GM19372 (cell line): ENCODE data around the gene TRIO.

Experiments
- ATAC-seq: cut with Tn5 transposase; IDR thresholded peaks from one replicate; pipeline ENCODE4 v1.9.1; 2021; ENCODE audit warnings: mild to moderate bottlenecking, low read depth, moderate library complexity; ENCODE audit not compliant: unreplicated experiment

TRIO gene

GRCh38 chr5:14507156-14507941, 364.2 kb downstream of the TRIO start:
- ATAC-seq = no peak

GRCh38 chr5:14508046-14508445, 364.9 kb downstream of the TRIO start:
- ATAC-seq = no peak

GRCh38 chr5:14509556-14509955, 366.4 kb downstream of the TRIO start:
- ATAC-seq = no peak

GRCh38 chr5:14510156-14510734, 367.1 kb downstream of the TRIO start:
- no peak for ATAC-seq

- ATAC-seq = no peak
Measured at GRCh38 chr5:14510880-14511279, 367.7 kb downstream of the TRIO start.

GRCh38 chr5:14512574-14512973, 369.4 kb downstream of the TRIO start:
- no peak for ATAC-seq

GRCh38 chr5:14513266-14513665, 370.1 kb downstream of the TRIO start:
- no peak for ATAC-seq

- ATAC-seq = no peak
Measured at GRCh38 chr5:14516901-14517300, 373.8 kb downstream of the TRIO start.

GRCh38 chr5:14518638-14519037, 375.5 kb downstream of the TRIO start:
- no peak for ATAC-seq

- no peak for ATAC-seq
Measured at GRCh38 chr5:14521748-14522147, 378.6 kb downstream of the TRIO start.

- no peak for ATAC-seq
Measured at GRCh38 chr5:14522721-14523120, 379.6 kb downstream of the TRIO start.

GRCh38 chr5:14523243-14524034, 380.3 kb downstream of the TRIO start:
- ATAC-seq = no peak

GRCh38 chr5:14525397-14525796, 382.3 kb downstream of the TRIO start:
- ATAC-seq = no peak

GRCh38 chr5:14526493-14526892, 383.4 kb downstream of the TRIO start:
- ATAC-seq = no peak

GRCh38 chr5:14528115-14528514, 385.0 kb downstream of the TRIO start:
- no peak for ATAC-seq

GRCh38 chr5:14528926-14529325, 385.8 kb downstream of the TRIO start:
- no peak for ATAC-seq

GRCh38 chr5:14531668-14532067, 388.5 kb downstream of the TRIO start:
- no peak for ATAC-seq

- no peak for ATAC-seq
Measured at GRCh38 chr5:14532180-14532579, 389.0 kb downstream of the TRIO start.

- ATAC-seq = no peak
Measured at GRCh38 chr5:14534773-14535172, 391.6 kb downstream of the TRIO start.

- ATAC-seq = no peak
Measured at GRCh38 chr5:14545308-14545707, 402.2 kb downstream of the TRIO start.

GRCh38 chr5:14545862-14546261, 402.7 kb downstream of the TRIO start:
- ATAC-seq = no peak
